Stimulated activated CD4-positive, alpha-beta T cell treated with anti-CD3 and anti-CD28 coated beads, Interleukin-2, amount 100 ng/mL, for 4 hours (primary cell): ENCODE results near the gene TTC21A.
"Not testable (repeated sequence)": the region's sequence is repeated elsewhere in the genome, so short reads cannot be mapped to it uniquely, and the experiment has no call there.

Experiments used
- DNase-seq: peaks from one replicate; pipeline ENCODE4 v3.0.0-alpha.2; 2020; ENCODE audit warnings: low read depth

The TTC21A gene

GRCh38 chr3:39107388-39108199 is at the start of gene TTC21A, which contains the start of gene GORASP1:
Gene TTC21A, plus strand, starts transcription at chr3:39107680. Its CDS starts 158 bp downstream, at chr3:39107838.
Gene GORASP1, minus strand, starts transcription at chr3:39107627. Its CDS starts 86 bp downstream, at chr3:39107541.
- peak; percentile 35 for DNase-seq

- not testable (repeated sequence) for DNase-seq
Observed at GRCh38 chr3:39061228-39061627, 46.3 kb upstream of the TTC21A start.

GRCh38 chr3:39062180-39062579 is 45.3 kb upstream of the TTC21A start:
- no peak for DNase-seq

GRCh38 chr3:39063143-39063542 is 44.3 kb upstream of the TTC21A start:
- no peak for DNase-seq

- DNase-seq: no peak
Observed at GRCh38 chr3:39064646-39065045, 42.8 kb upstream of the TTC21A start.

GRCh38 chr3:39065197-39065596 is 42.3 kb upstream of the TTC21A start:
- DNase-seq: no peak

GRCh38 chr3:39067286-39067685 is 40.2 kb upstream of the TTC21A start:
- DNase-seq: no peak

GRCh38 chr3:39068556-39068955 is 38.9 kb upstream of the TTC21A start:
- no peak for DNase-seq

- DNase-seq: no peak
Observed at GRCh38 chr3:39075910-39076309, 31.6 kb upstream of the TTC21A start.

GRCh38 chr3:39079530-39079929 is 27.9 kb upstream of the TTC21A start:
- no peak for DNase-seq

GRCh38 chr3:39080026-39080425 is 27.5 kb upstream of the TTC21A start:
- DNase-seq: no peak

GRCh38 chr3:39082666-39083313 is 24.7 kb upstream of the TTC21A start:
- DNase-seq: no peak

GRCh38 chr3:39086144-39086543 is 21.3 kb upstream of the TTC21A start:
- no peak for DNase-seq

GRCh38 chr3:39088456-39088855 is 19.0 kb upstream of the TTC21A start:
- DNase-seq: no peak

- no peak for DNase-seq
Observed at GRCh38 chr3:39088889-39089288, 18.6 kb upstream of the TTC21A start.

GRCh38 chr3:39090922-39091321 is 16.6 kb upstream of the TTC21A start:
- DNase-seq: no peak

- DNase-seq: no peak
Observed at GRCh38 chr3:39094851-39095677, 12.4 kb upstream of the TTC21A start.

GRCh38 chr3:39095778-39096177 is 11.7 kb upstream of the TTC21A start:
- no peak for DNase-seq

- no peak for DNase-seq
Observed at GRCh38 chr3:39096775-39097174, 10.7 kb upstream of the TTC21A start.

- no peak for DNase-seq
Observed at GRCh38 chr3:39097716-39098472, 9.6 kb upstream of the TTC21A start.

- DNase-seq: no peak
Observed at GRCh38 chr3:39098473-39099000, 8.9 kb upstream of the TTC21A start.

- DNase-seq: no peak
Observed at GRCh38 chr3:39099242-39099641, 8.2 kb upstream of the TTC21A start.
